Osteocyte (in vitro differentiated cells): Measurements from ENCODE around the gene AMY1C. TPM values are rescaled to one million over a fixed set of nuclear protein-coding genes. Genes with fewer than 3 reads are reported as not detected.

Source experiments
- DNase-seq: peaks from one replicate; pipeline ENCODE4 v3.0.0; 2021; ENCODE audit warnings: mixed read lengths; ENCODE audit not compliant: unreplicated experiment; ENCODE audit errors: extremely low spot score
- H3K27ac Mint-ChIP-seq: one replicate; pipeline ENCODE4 v1.8.0; 2021; ENCODE audit warnings: mild to moderate bottlenecking, mixed read lengths; ENCODE audit not compliant: unreplicated experiment
- H3K27me3 Mint-ChIP-seq: one replicate; pipeline ENCODE4 v1.8.0; 2021; ENCODE audit warnings: mixed read lengths; ENCODE audit not compliant: unreplicated experiment
- H3K36me3 Mint-ChIP-seq: one replicate; pipeline ENCODE4 v1.8.0; 2021; ENCODE audit warnings: mixed read lengths; ENCODE audit not compliant: unreplicated experiment
- H3K4me1 Mint-ChIP-seq: one replicate; pipeline ENCODE4 v1.8.0; 2021; ENCODE audit warnings: mixed read lengths; ENCODE audit not compliant: unreplicated experiment
- H3K4me3 Mint-ChIP-seq: one replicate; pipeline ENCODE4 v1.8.0; 2021; ENCODE audit warnings: mild to moderate bottlenecking, moderate library complexity, mixed read lengths; ENCODE audit not compliant: unreplicated experiment
- H3K9me3 Mint-ChIP-seq: one replicate; pipeline ENCODE4 v1.8.0; 2021; ENCODE audit warnings: mixed read lengths; ENCODE audit not compliant: unreplicated experiment
- CTCF ChIP-seq: fragments of 200-600 bp; sonication (generic); IDR thresholded peaks from 2 replicates; pipeline ENCODE4 v1.5.0; 2021; ENCODE audit warnings: antibody characterized with exemption, mild to moderate bottlenecking, moderate library complexity
- total RNA-seq: library from RNA; stranded (reverse); gene quantifications from 2 replicates; pipeline ENCODE4 v1.2.1, GENCODE V29; 2021

AMY1C gene
- total RNA-seq, 1 donor from 2014 or later: not detected

- H3K27me3 Mint-ChIP-seq: no peaks in the 10 kb centered on the region
- TF ChIP-seq CTCF: no peak
- no peak overlapping the region for H3K4me3 Mint-ChIP-seq
- DNase-seq: no peak
- no peaks in the 10 kb centered on the region for H3K4me1 Mint-ChIP-seq
- H3K9me3 Mint-ChIP-seq: no peaks in the 10 kb centered on the region
- no peak overlapping the region for H3K27ac Mint-ChIP-seq
- H3K36me3 Mint-ChIP-seq: no peaks in the 10 kb centered on the region
Measured at GRCh38 chr1:103761896-103762295, 12.2 kb downstream of the AMY1C start.

- TF ChIP-seq CTCF: no peak
- no peaks in the 10 kb centered on the region for H3K36me3 Mint-ChIP-seq
- no peak overlapping the region for H3K4me3 Mint-ChIP-seq
- no peaks in the 10 kb centered on the region for H3K4me1 Mint-ChIP-seq
- peaks cover 10% of the 10 kb centered on the region for H3K27me3 Mint-ChIP-seq
- H3K27ac Mint-ChIP-seq: no peak overlapping the region
- DNase-seq: no peak
- no peaks in the 10 kb centered on the region for H3K9me3 Mint-ChIP-seq
Measured at GRCh38 chr1:103779932-103780331, 30.2 kb downstream of the AMY1C start.

GRCh38 chr1:103783944-103784377 lies 34.3 kb downstream of the AMY1C start:
- DNase-seq: no peak
- H3K27me3 Mint-ChIP-seq: peaks cover 9% of the 10 kb centered on the region
- no peak overlapping the region for H3K27ac Mint-ChIP-seq
- H3K9me3 Mint-ChIP-seq: no peaks in the 10 kb centered on the region
- H3K4me1 Mint-ChIP-seq: no peaks in the 10 kb centered on the region
- no peak overlapping the region for H3K4me3 Mint-ChIP-seq
- no peak for TF ChIP-seq CTCF
- no peaks in the 10 kb centered on the region for H3K36me3 Mint-ChIP-seq

- H3K4me1 Mint-ChIP-seq: no peaks in the 10 kb centered on the region
- TF ChIP-seq CTCF: peak; percentile 47
- H3K4me3 Mint-ChIP-seq: no peak overlapping the region
- H3K27ac Mint-ChIP-seq: no peak overlapping the region
- no peak for DNase-seq
- H3K9me3 Mint-ChIP-seq: no peaks in the 10 kb centered on the region
- no peaks in the 10 kb centered on the region for H3K27me3 Mint-ChIP-seq
- H3K36me3 Mint-ChIP-seq: no peaks in the 10 kb centered on the region
Measured at GRCh38 chr1:103788377-103788776, 38.7 kb downstream of the AMY1C start.

- TF ChIP-seq CTCF: no peak
- Mint-ChIP-seq H3K4me3 (no peak overlapping the region), H3K27ac (no peak overlapping the region), H3K36me3 (no peaks in the 10 kb centered on the region), H3K27me3 (no peaks in the 10 kb centered on the region), H3K9me3 (no peaks in the 10 kb centered on the region), H3K4me1 (no peaks in the 10 kb centered on the region)
- DNase-seq: no peak
Measured at GRCh38 chr1:103790172-103790571, 40.5 kb downstream of the AMY1C start.

Other genes starting within 250 kb of the AMY1C start
- 18.8 and 23.2 TPM in 2 replicates for gene RNPC3, start 224.2 kb upstream of the AMY1C start, total RNA-seq
- gene AMY2B, start 178.3 kb upstream of the AMY1C start, total RNA-seq: 8.2 and 10.0 TPM in 2 replicates
- gene AMY2A, start 132.5 kb upstream of the AMY1C start, total RNA-seq: not detected in 2 replicates
- not detected in 2 replicates for gene AMY1A, start 94.1 kb upstream of the AMY1C start, total RNA-seq
- not detected in 2 replicates for gene AMY1B, start 53.7 kb upstream of the AMY1C start, total RNA-seq